G401.6 (cell line): ENCODE measurements around the gene YJEFN3.

Experiments used
- FAIRE-seq: peaks from 2 replicates; lab custom pipeline; 2012; peaks lifted over from hg19 to GRCh38; lab: Jason Lieb, UNC

Gene YJEFN3

DNA sequence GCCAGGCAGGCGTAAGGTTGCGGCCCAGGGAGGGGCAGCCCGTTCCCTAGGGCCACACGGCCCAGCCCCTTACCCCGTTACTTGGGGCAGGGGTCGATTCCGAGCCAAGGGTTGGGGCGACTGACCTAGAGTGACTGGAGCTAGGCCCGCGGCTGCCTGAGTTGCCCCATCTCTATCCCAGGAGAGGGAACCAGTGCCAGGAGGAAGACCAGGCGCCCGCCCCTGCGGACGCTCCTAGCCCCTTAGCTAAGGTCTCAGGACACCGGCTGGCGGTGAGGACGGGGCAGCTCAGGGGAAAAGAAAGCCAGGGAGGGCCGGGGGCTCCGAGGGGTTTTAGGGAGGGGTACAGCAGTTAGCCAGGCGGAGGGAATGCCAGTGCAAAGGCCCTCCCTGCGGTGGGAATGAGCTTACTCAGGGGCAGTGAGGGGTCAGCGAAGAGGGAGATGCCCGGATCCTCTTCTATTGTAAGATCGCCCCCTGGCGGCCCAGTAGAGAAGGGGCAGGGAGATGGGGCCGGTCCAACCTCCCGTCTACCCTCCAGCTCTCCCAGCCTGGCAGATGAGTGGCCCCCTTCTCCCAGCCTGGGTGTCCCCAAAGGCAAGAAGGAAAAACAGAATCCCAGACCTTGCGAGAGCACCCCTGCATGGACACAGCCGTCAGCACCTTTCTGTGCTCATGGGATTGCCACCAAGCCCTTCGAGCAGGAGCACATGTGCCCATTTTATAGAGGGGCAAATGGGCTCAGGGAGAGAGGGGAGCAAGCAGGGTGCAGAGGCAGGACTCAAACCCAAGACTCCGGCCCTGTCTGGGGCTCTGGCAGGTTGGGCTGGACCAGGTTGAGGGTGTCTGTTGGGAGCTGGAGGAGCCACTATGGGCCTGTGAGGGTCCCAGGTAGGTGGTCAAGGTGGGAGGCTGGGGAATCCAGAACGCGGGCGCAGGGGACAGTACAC lies 25.6 kb downstream of the YJEFN3 start:
- FAIRE-seq = no peak

- no peak for FAIRE-seq
Measured at GRCh38 chr19:19558055-19558454, 29.3 kb downstream of the YJEFN3 start.

GRCh38 chr19:19558636-19559035 lies 29.9 kb downstream of the YJEFN3 start:
- FAIRE-seq = no peak

GRCh38 chr19:19559931-19560330 lies 31.2 kb downstream of the YJEFN3 start:
- no peak for FAIRE-seq

DNA sequence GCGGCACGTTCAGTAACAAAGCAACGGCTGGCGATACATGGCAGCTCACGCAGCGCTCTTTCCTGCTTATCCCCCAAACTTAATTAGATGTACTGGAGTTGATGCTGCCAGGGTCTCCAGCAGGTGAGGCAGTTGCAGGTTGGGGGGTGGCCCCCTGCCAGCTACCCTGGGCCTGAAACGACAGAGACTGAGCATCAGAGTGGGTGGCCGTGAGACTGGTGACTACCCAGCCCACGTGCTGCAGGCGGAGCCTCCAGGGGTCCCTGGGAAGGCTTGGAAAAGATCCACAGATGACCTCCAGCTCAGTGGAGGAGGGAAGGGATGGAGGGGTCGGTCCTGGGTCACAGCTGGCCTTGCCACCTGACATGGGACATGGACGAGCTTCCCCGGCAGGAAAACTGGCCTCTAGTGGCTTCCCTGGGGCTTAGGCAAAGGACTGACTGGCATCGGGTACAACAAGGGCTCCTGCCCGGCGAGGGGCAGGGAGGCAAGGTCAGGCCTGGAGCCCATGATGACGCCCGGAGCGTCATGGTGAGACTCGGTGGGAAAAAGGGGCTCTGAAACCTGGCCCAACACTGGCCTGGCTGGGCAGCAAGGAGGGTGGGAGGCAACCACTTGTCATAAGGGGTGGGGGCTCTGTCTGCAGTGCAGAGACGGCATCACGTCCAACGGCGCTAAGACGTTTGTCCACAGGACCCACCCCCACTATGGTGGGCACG lies 33.4 kb downstream of the YJEFN3 start:
- FAIRE-seq = no peak

DNA sequence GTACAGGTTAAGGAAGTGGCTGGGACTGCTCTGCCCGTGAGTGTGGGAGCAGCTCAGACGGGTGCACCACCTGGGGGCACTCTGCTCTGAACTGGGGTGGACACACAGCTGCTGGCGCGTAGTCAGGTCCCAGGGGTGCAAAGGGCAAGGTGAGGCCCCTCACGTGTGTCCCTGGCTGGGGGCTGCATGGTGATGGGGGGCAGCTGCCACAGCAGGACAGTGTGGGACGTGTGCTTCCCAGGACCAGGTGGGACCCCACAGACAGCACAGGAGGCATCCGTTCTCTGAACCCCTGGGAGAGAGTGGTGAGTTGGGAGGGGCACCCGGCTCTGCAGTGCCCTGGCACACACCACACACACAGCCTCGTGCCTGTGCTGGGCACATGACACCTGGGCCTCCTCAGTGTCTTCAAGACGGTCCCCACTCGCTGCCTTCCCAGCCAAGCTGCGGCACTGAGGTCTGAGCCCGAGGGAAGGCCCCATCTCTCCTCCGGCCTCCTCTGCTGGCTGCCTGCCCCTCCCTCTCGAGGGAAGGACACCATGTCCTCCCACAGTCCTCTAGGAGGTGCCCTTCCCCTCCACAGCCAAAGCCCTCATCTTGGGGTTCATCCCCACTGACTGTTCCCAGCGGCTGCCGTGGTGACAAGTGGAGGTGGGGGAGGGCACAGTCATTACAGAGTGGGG lies 34.1 kb downstream of the YJEFN3 start:
- FAIRE-seq = no peak

GRCh38 chr19:19563348-19563848 lies 34.7 kb downstream of the YJEFN3 start:
- no peak for FAIRE-seq

- FAIRE-seq = no peak
Measured at GRCh38 chr19:19566306-19566705, 37.6 kb downstream of the YJEFN3 start.

GRCh38 chr19:19567391-19567790 lies 38.7 kb downstream of the YJEFN3 start:
- FAIRE-seq = no peak

- no peak for FAIRE-seq
Measured at GRCh38 chr19:19568802-19569756, 40.4 kb downstream of the YJEFN3 start.

GRCh38 chr19:19570571-19570970 lies 41.9 kb downstream of the YJEFN3 start:
- no peak for FAIRE-seq

- no peak for FAIRE-seq
Measured at GRCh38 chr19:19571071-19571786, 42.5 kb downstream of the YJEFN3 start.

- no peak for FAIRE-seq
Measured at GRCh38 chr19:19575411-19575810, 46.7 kb downstream of the YJEFN3 start.

DNA sequence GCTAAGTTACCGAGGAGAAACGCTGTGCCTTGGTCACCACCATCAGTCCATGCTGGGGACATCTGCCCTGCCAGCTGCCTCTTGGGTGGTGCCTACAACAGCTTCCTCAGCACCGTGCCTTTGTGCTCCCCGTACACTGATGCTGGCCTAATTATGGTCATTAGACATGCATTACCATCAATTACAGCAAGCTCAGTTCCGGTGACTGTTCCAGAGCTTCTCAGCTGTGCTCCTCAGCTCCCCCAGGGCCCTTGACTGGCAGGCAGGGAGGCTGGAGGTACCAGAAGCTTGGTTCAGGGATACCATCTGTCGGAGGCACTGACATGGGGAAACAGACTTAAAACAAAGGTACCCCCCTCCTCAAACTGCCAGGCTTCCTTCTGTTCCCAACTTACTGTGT lies 49.5 kb downstream of the YJEFN3 start:
- FAIRE-seq = no peak

GRCh38 chr19:19579533-19580361 lies 51.0 kb downstream of the YJEFN3 start:
- no peak for FAIRE-seq

DNA sequence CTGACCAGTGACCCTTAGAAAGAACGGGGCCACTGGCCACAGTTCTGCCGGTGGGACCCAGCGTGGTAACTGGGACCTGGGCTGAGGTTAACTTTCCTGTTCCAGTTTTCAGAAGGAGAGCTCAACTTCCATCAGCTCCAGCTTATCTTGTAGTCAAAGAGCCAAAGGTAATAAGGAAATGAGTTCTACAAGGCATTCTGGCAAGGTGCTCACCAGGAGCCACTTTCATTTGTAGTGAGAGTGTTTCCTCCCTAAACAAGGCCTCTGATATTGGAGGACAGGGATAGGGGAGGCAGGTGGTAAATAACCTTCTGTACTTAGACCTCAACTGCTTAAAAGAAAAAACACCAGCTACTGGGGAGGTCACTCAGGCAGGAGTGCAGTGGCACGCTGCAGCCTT lies 51.7 kb downstream of the YJEFN3 start:
- no peak for FAIRE-seq

GRCh38 chr19:19581391-19581790 lies 52.7 kb downstream of the YJEFN3 start:
- FAIRE-seq = no peak

DNA sequence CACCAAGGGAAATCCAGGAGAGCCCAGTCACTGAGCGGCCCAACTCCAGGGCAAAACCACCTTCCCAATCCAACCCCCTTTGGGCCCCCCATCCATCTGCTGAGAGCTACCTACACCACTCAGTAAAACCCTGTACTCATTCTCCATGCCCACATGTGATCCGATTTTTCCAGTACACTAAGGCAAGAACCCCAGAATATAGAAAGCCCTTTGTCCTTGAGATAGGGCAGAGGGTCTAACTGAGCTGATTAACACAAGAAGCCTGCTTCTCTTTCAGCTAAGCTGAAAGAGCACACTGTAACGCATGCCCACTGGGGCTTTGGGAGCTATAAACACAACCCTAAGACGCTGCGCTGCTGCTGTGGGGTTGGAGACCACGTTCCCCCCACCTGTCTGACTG lies 53.8 kb downstream of the YJEFN3 start:
- FAIRE-seq = no peak

GRCh38 chr19:19584356-19584755 lies 55.6 kb downstream of the YJEFN3 start:
- no peak for FAIRE-seq
